ENCODE results near the gene UBE2Q1.

GRCh38 chr1:154533952-154534844 lies 24.3 kb downstream of the UBE2Q1 start:
- TF ChIP-seq, protein P1, sequence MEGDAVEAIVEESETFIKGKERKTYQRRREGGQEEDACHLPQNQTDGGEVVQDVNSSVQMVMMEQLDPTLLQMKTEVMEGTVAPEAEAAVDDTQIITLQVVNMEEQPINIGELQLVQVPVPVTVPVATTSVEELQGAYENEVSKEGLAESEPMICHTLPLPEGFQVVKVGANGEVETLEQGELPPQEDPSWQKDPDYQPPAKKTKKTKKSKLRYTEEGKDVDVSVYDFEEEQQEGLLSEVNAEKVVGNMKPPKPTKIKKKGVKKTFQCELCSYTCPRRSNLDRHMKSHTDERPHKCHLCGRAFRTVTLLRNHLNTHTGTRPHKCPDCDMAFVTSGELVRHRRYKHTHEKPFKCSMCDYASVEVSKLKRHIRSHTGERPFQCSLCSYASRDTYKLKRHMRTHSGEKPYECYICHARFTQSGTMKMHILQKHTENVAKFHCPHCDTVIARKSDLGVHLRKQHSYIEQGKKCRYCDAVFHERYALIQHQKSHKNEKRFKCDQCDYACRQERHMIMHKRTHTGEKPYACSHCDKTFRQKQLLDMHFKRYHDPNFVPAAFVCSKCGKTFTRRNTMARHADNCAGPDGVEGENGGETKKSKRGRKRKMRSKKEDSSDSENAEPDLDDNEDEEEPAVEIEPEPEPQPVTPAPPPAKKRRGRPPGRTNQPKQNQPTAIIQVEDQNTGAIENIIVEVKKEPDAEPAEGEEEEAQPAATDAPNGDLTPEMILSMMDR (IDR thresholded peaks at IDR 0.05): peak; percentile 49 to 72 (median 63)
- no peak for TF ChIP-seq POLR2A (IDR thresholded peaks at IDR 0.05)
